IMR-90 (cell line): ENCODE data around the gene USF1. TPM values are rescaled to one million over a fixed set of nuclear protein-coding genes. Genes with fewer than 3 reads are reported as not detected.

Source experiments
- ATAC-seq: fragments of 200-7000 bp; cut with Tn5 transposase; 2 replicates; pipeline ENCODE4 v1.9.1; 2020; ENCODE audit warnings: low read depth, mild to moderate bottlenecking, moderate library complexity
- BruUV-seq: library from RNA; stranded (reverse); fragments of 400-500 nt; replicated peaks from 2 replicates; lab custom pipeline; 2021; lab: Mats Ljungman, UMichigan
- CTCF ChIA-PET: fragments of 300-600 bp; formaldehyde crosslinking; extraction: SDS; loops from one replicate; lab custom pipeline; 2021; ENCODE audit warnings: antibody characterized with exemption; lab: Yijun Ruan, JAX
- POLR2A ChIA-PET: fragments of 300-600 bp; sonication (Branson Sonifier 250); formaldehyde crosslinking; loops from one replicate; lab custom pipeline; 2022; ENCODE audit warnings: antibody characterized with exemption; ENCODE audit not compliant: unreplicated experiment; lab: Charles Lee
- DNase-seq: peaks from one replicate; pipeline ENCODE4 v3.0.0; 2013
- H2AFZ ChIP-seq: replicated peaks from 2 replicates; pipeline ENCODE3; 2013; ENCODE audit warnings: low read length, mild to moderate bottlenecking; ENCODE audit not compliant: poor library complexity
- H2AK5ac ChIP-seq: 2 replicates; pipeline ENCODE4 v1.6.1; 2013; ENCODE audit warnings: low read depth, low read length, inconsistent platforms
- H2AK9ac ChIP-seq: replicated peaks from 2 replicates; pipeline ENCODE3; 2013; ENCODE audit warnings: mild to moderate bottlenecking, low read depth, low read length, moderate library complexity; ENCODE audit not compliant: poor library complexity
- H2BK120ac ChIP-seq: 2 replicates; pipeline ENCODE4 v1.6.1; 2013; ENCODE audit warnings: low read depth, low read length, inconsistent platforms
- H2BK15ac ChIP-seq: 3 replicates; pipeline ENCODE4 v1.6.1; 2013; ENCODE audit warnings: low read depth, low read length, inconsistent platforms
- H2BK20ac ChIP-seq: 2 replicates; pipeline ENCODE4 v1.6.1; 2013; ENCODE audit warnings: low read depth, mild to moderate bottlenecking, inconsistent platforms, low read length, moderate library complexity
- H2BK5ac ChIP-seq: 2 replicates; pipeline ENCODE4 v1.6.1; 2013; ENCODE audit warnings: mild to moderate bottlenecking, low read depth, low read length, inconsistent platforms; ENCODE audit not compliant: poor library complexity, severe bottlenecking
- H3K14ac ChIP-seq: replicated peaks from 2 replicates; pipeline ENCODE4 v1.6.1; 2013; ENCODE audit warnings: low read depth, low read length, inconsistent platforms
- H3K18ac ChIP-seq: 2 replicates; pipeline ENCODE4 v1.6.1; 2013; ENCODE audit warnings: low read depth, low read length, control low read depth
- H3K23ac ChIP-seq: 2 replicates; pipeline ENCODE4 v1.6.1; 2013; ENCODE audit warnings: low read depth, low read length, inconsistent platforms
- H3K27ac ChIP-seq: 2 replicates; pipeline ENCODE4 v1.5.1; 2013; ENCODE audit warnings: mild to moderate bottlenecking, control low read depth, low read length; ENCODE audit not compliant: insufficient read depth
- H3K27me3 ChIP-seq: 2 replicates; pipeline ENCODE4 v1.6.1; 2013; ENCODE audit warnings: low read length; ENCODE audit not compliant: control insufficient read depth, insufficient read depth
- H3K36me3 ChIP-seq: 2 replicates; pipeline ENCODE4 v1.6.1; 2013; ENCODE audit warnings: low read length, mixed read lengths; ENCODE audit not compliant: control insufficient read depth, insufficient read depth
- H3K4ac ChIP-seq: 2 replicates; pipeline ENCODE4 v1.6.1; 2013; ENCODE audit warnings: low read depth, low read length, inconsistent platforms
- H3K4me1 ChIP-seq: 2 replicates; pipeline ENCODE4 v1.6.1; 2013; ENCODE audit warnings: low read length, mixed read lengths; ENCODE audit not compliant: control insufficient read depth, insufficient read depth
- H3K4me2 ChIP-seq: 2 replicates; pipeline ENCODE4 v1.6.1; 2013; ENCODE audit warnings: low read depth, mild to moderate bottlenecking, control low read depth, low read length, moderate library complexity
- H3K4me3 ChIP-seq: 2 replicates; pipeline ENCODE4 v1.5.1; 2013; ENCODE audit warnings: low read depth, mild to moderate bottlenecking, control low read depth, low read length, moderate library complexity; ENCODE audit not compliant: insufficient read depth
- H3K56ac ChIP-seq: 2 replicates; pipeline ENCODE4 v1.6.1; 2013; ENCODE audit warnings: low read length, inconsistent platforms; ENCODE audit not compliant: insufficient read depth; ENCODE audit errors: extremely low read depth
- H3K79me1 ChIP-seq, 2 experiments: 2 replicates each; pipeline ENCODE4 v1.6.1; 2013; ENCODE audit warnings: low read length in 2 of 2, inconsistent platforms in 1 of 2, low read depth in 1 of 2
- H3K9ac ChIP-seq: 2 replicates; pipeline ENCODE4 v1.6.1; 2013; ENCODE audit warnings: low read depth, low read length, control low read depth
- H3K9me1 ChIP-seq: 2 replicates; pipeline ENCODE4 v1.6.1; 2013; ENCODE audit warnings: low read length, inconsistent platforms; ENCODE audit not compliant: insufficient read depth
- H3K9me3 ChIP-seq: 2 replicates; pipeline ENCODE4 v1.6.1; 2013; ENCODE audit warnings: low read length; ENCODE audit not compliant: control insufficient read depth, insufficient read depth
- H4K20me1 ChIP-seq: 2 replicates; pipeline ENCODE4 v1.6.1; 2013; ENCODE audit warnings: low read length, inconsistent platforms; ENCODE audit not compliant: insufficient read depth
- H4K5ac ChIP-seq: 2 replicates; pipeline ENCODE4 v1.6.1; 2013; ENCODE audit warnings: mild to moderate bottlenecking, low read depth, low read length, control low read depth
- H4K8ac ChIP-seq, 2 experiments: 2 replicates each; pipeline ENCODE4 v1.6.1; 2013; ENCODE audit warnings: low read depth in 2 of 2, low read length in 2 of 2, control low read depth in 1 of 2, inconsistent platforms in 1 of 2
- H4K91ac ChIP-seq: 2 replicates; pipeline ENCODE4 v1.6.1; 2013; ENCODE audit warnings: low read depth, low read length, inconsistent platforms; ENCODE audit not compliant: insufficient read depth
- BHLHE40 ChIP-seq: fragments of 150-350 bp; IDR thresholded peaks from 2 replicates; pipeline ENCODE4 v1.6.1; 2016; ENCODE audit warnings: mild to moderate bottlenecking, low read depth, low read length
- CHD1 ChIP-seq: IDR thresholded peaks from 2 replicates; pipeline ENCODE4 v1.6.1; 2012; ENCODE audit warnings: low read depth, low read length, improper control_type of control experiment
- MAFK ChIP-seq: IDR thresholded peaks from 2 replicates; pipeline ENCODE4 v1.6.1; 2012; ENCODE audit warnings: low read depth, low read length, improper control_type of control experiment
- NFE2L2 ChIP-seq: fragments of 150-350 bp; IDR thresholded peaks from 2 replicates; pipeline ENCODE4 v1.6.1; 2016; ENCODE audit warnings: low read depth, mild to moderate bottlenecking, low read length
- POLR2A ChIP-seq: IDR thresholded peaks from 2 replicates; pipeline ENCODE4 v1.6.1; 2012; ENCODE audit warnings: mild to moderate bottlenecking, low read depth, low read length
- RAD21 ChIP-seq: IDR thresholded peaks from 2 replicates; pipeline ENCODE4 v1.6.1; 2012; ENCODE audit warnings: low read length, improper control_type of control experiment
- RCOR1 ChIP-seq: IDR thresholded peaks from 2 replicates; pipeline ENCODE4 v1.6.1; 2012; ENCODE audit warnings: mild to moderate bottlenecking, low read length, improper control_type of control experiment; ENCODE audit not compliant: insufficient replicate concordance
- SMC3 ChIP-seq: fragments of 150-350 bp; IDR thresholded peaks from 2 replicates; pipeline ENCODE4 v1.6.1; 2016; ENCODE audit warnings: low read depth, mild to moderate bottlenecking, antibody characterized with exemption, low read length, moderate library complexity
- WGBS, 2 experiments: methylation state at CpG; one replicate each; pipeline versions ENCODE4 v1.1.5 to v1.1.7; 2013; ENCODE audit warnings: missing lambda C conversion rate in 2 of 2; ENCODE audit not compliant: insufficient read length in 1 of 2; ENCODE audit errors: extremely low coverage in 2 of 2; 5-methylcytosine and 5-hydroxymethylcytosine counted together
- dilution Hi-C: fragments of 300-500 bp; cut with HindIII; formaldehyde crosslinking; loops from one replicate; pipeline ENCODE4 v1.14.3; 2018; ENCODE audit warnings: low sequenced_read_pairs; ENCODE audit not compliant: unreplicated experiment
- in situ Hi-C: fragments of 300-500 bp; cut with MboI; formaldehyde crosslinking; loops from 3 replicates; pipeline ENCODE4 v1.14.3; 2019; ENCODE audit warnings: low sequenced_read_pairs, inconsistent platforms, mixed read lengths
- intact Hi-C: fragments of 100-400 bp; cut with micrococcal nuclease; formaldehyde crosslinking; loops from 2 replicates; pipeline ENCODE4 v1.10.0; 2022
- polyA plus RNA-seq, 3 experiments: library from polyadenylated mRNA; depleted of rRNA; stranded (reverse); fragments of >200 nt; gene quantifications; 2 replicates each; pipeline ENCODE4 v1.2.3, GENCODE V29; 2012; ENCODE audit warnings: low replicate concordance in 1 of 3
- total RNA-seq: library from RNA; depleted of rRNA; stranded (reverse); fragments of >200 nt; gene quantifications from 2 replicates; pipeline ENCODE4 v1.2.3, GENCODE V29; 2012
- TF ChIP-seq, protein P1 (sequence below): conservative IDR thresholded peaks from 2 replicates; pipeline ENCODE4 v1.5.1; 2012; ENCODE audit warnings: mild to moderate bottlenecking, low read depth, low read length, improper control_type of control experiment
- TF ChIP-seq, protein P2 (sequence below): fragments of 150-350 bp; IDR thresholded peaks from 2 replicates; pipeline ENCODE4 v1.6.1; 2017; ENCODE audit warnings: mild to moderate bottlenecking, antibody characterized with exemption, low read length, low read depth

The USF1 gene
- total and polyA plus RNA-seq, 2 of the 4 experiments (the other 2 are of a cell fraction): 37.1 to 78.9 TPM

DNA sequence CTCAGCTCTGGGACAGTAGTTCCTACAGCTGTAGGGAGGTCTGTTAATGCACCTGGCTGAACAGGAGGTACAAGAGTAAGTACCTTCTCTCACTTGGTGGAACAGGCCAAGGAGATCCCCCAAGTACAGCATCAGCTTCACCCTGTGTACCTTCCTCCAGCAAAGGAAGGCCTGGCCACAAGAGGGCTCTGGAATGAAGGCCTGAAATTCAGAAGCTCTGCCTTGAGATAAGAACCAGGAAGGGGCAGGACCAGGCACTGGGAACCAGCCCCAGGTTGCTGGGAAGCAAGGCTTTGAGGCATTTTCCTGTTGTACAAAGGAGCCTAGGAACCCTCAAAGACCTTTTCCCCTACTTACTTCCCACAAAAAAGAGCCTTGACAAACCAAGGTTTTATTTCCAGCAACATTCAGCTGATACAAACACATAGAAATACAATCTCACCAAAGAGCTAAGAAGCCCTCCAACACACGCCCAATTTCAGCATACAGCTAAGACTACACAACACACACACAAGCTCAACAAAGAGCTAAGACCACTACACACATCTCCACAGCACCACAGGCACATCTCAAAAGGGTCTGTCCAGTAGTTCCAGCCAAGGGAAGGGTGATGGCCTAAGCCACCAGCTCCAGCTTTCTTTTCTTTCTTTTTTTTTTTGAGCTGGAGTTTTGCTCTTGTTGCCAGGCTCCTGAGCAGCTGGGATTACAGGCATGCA is 48.3 kb downstream of the USF1 start:
- no peak overlapping the region for H2BK5ac ChIP-seq
- no peaks in the 10 kb centered on the region for H3K9me3 ChIP-seq
- ChIA-PET CTCF (interaction anchor here (0.6 to 2.7 kb wide), 8 partner anchors 8 to 149 kb away, joined by 3 to 23 read pairs (median 7); partner anchors contain the start of genes F11R, KLHDC9 and USF1), POLR2A (no interaction called here)
- H3K4me2 ChIP-seq: no peak overlapping the region
- no peak overlapping the region for H3K9ac ChIP-seq
- in situ Hi-C loops: loop anchor here (5.0 kb wide), 2 partner anchors 50 to 100 kb away; partner anchors contain the start of genes KLHDC9 and USF1
- dilution Hi-C loops: no loop called here
- H4K20me1 ChIP-seq: no peaks in the 10 kb centered on the region
- H3K27ac ChIP-seq: no peak overlapping the region
- no peak overlapping the region for H2AK9ac ChIP-seq
- H2BK20ac ChIP-seq: no peak overlapping the region
- H3K56ac ChIP-seq: no peak overlapping the region
- no peak overlapping the region for H2BK120ac ChIP-seq
- H3K79me1 ChIP-seq: no peaks in the 10 kb centered on the region
- H3K4me3 ChIP-seq: no peak overlapping the region
- intact Hi-C loops: loop anchor here (1.0 kb wide), 1 partner anchor 100 kb away; no protein-coding TSS in a partner anchor
- no peak overlapping the region for H3K14ac ChIP-seq
- ATAC-seq (peak; percentile 86), DNase-seq (peak; percentile 64)
- H3K27me3 ChIP-seq: no peaks in the 10 kb centered on the region
- no peak overlapping the region for H2BK15ac ChIP-seq
- H3K4ac ChIP-seq: no peak overlapping the region
- H3K18ac ChIP-seq: no peak overlapping the region
- H3K23ac ChIP-seq: no peak overlapping the region
- no peaks in the 10 kb centered on the region for H3K36me3 ChIP-seq
- peak overlapping the region; percentile 82 for H2AFZ ChIP-seq
- no peaks in the 10 kb centered on the region for H3K9me1 ChIP-seq
- no peak overlapping the region for H4K91ac ChIP-seq
- TF ChIP-seq, protein P1, sequence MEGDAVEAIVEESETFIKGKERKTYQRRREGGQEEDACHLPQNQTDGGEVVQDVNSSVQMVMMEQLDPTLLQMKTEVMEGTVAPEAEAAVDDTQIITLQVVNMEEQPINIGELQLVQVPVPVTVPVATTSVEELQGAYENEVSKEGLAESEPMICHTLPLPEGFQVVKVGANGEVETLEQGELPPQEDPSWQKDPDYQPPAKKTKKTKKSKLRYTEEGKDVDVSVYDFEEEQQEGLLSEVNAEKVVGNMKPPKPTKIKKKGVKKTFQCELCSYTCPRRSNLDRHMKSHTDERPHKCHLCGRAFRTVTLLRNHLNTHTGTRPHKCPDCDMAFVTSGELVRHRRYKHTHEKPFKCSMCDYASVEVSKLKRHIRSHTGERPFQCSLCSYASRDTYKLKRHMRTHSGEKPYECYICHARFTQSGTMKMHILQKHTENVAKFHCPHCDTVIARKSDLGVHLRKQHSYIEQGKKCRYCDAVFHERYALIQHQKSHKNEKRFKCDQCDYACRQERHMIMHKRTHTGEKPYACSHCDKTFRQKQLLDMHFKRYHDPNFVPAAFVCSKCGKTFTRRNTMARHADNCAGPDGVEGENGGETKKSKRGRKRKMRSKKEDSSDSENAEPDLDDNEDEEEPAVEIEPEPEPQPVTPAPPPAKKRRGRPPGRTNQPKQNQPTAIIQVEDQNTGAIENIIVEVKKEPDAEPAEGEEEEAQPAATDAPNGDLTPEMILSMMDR: peak; percentile 65
- TF ChIP-seq NFE2L2: no peak
- TF ChIP-seq RCOR1: no peak
- peak; percentile 62 for TF ChIP-seq RAD21
- no peak for TF ChIP-seq BHLHE40
- TF ChIP-seq, protein P2, sequence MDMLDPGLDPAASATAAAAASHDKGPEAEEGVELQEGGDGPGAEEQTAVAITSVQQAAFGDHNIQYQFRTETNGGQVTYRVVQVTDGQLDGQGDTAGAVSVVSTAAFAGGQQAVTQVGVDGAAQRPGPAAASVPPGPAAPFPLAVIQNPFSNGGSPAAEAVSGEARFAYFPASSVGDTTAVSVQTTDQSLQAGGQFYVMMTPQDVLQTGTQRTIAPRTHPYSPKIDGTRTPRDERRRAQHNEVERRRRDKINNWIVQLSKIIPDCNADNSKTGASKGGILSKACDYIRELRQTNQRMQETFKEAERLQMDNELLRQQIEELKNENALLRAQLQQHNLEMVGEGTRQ: no peak
- TF ChIP-seq SMC3: peak; percentile 58
- TF ChIP-seq MAFK: no peak
- no peak for TF ChIP-seq POLR2A
- TF ChIP-seq CHD1: no peak
- WGBS, 2 experiments: 100% methylated on average over 1 of the region's 1 CpG; no CpG with 5 or more reads in 1 of the 2 experiments
- no peaks in the 10 kb centered on the region for H3K4me1 ChIP-seq
- no peak overlapping the region; the same call in 1 of the 2 replicates for H2AK5ac ChIP-seq
- no TSS peak for BruUV-seq
- peak overlapping the region; percentile 52 to 87; a peak in 3 of 4 replicates for H4K8ac ChIP-seq
- H4K5ac ChIP-seq: peak overlapping the region; percentile 40; the same call in 1 of the 2 replicates
